GF-D8 (cell line): ENCODE measurements around the gene TBC1D10A.

Experiments used
- DNase-seq: peaks from one replicate; lab custom pipeline; 2025; lab: John Stamatoyannopoulos, UW

Gene TBC1D10A, protein sequence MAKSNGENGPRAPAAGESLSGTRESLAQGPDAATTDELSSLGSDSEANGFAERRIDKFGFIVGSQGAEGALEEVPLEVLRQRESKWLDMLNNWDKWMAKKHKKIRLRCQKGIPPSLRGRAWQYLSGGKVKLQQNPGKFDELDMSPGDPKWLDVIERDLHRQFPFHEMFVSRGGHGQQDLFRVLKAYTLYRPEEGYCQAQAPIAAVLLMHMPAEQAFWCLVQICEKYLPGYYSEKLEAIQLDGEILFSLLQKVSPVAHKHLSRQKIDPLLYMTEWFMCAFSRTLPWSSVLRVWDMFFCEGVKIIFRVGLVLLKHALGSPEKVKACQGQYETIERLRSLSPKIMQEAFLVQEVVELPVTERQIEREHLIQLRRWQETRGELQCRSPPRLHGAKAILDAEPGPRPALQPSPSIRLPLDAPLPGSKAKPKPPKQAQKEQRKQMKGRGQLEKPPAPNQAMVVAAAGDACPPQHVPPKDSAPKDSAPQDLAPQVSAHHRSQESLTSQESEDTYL

GRCh38 chr22:30326706-30327362, at the start of gene TBC1D10A:
TBC1D10A (minus strand) TSS chr22:30326941; CDS start chr22:30326881, 60 bp downstream.
- peak; percentile 74 for DNase-seq

GRCh38 chr22:30375312-30375849, 48.6 kb upstream of the TBC1D10A start:
- no peak for DNase-seq

DNA sequence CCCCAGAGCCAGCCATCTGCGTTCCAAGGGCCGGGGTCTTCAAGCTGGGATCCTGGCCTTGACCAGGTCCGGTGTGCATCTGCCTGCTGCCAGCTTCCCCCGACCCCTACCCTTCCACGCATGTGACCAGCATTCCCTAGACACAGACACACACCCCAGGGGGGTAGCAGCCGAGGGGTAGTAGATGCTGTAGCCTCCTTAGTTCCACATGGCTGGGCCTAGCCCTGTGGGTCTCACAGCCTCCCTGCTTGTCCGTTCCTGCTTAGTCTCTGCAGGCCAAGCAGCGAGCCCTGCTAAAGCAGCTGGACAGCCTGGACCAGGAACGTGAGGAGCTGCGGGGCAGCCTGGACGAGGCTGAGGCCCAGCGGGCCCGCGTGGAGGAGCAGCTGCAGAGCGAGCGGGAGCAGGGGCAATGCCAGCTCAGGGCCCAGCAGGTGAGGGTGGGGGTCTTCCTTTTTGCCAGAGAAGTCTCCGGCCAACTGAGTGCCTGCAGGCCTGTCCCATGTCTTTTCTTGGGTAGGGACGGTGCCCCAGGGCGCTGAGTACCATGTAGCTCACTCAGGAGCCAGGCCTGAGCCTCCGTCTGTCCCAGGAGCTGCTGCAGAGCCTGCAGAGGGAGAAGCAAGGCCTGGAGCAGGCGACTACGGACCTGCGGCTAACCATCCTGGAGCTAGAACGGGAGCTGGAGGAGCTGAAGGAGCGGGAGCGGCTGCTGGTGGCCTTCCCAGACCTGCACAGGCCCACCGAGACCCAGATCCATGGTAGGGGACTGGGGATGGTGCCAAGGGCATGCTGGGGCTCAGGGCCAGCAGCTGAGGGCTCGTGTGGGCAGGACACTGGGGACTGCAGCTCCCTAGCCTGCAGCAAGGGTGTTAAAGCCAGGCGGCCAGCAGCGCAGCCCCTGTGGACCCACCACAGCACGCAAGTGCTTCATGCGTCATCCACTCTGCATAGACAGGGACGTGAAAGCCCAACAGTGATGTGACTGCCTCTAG, 46.9 kb upstream of the TBC1D10A start:
- DNase-seq: no peak

GRCh38 chr22:30372915-30373314, 46.2 kb upstream of the TBC1D10A start:
- peak; percentile 83 for DNase-seq

- DNase-seq: no peak
Observed at GRCh38 chr22:30371981-30372380, 45.2 kb upstream of the TBC1D10A start.

- DNase-seq: no peak
Observed at GRCh38 chr22:30371321-30371720, 44.6 kb upstream of the TBC1D10A start.

DNA sequence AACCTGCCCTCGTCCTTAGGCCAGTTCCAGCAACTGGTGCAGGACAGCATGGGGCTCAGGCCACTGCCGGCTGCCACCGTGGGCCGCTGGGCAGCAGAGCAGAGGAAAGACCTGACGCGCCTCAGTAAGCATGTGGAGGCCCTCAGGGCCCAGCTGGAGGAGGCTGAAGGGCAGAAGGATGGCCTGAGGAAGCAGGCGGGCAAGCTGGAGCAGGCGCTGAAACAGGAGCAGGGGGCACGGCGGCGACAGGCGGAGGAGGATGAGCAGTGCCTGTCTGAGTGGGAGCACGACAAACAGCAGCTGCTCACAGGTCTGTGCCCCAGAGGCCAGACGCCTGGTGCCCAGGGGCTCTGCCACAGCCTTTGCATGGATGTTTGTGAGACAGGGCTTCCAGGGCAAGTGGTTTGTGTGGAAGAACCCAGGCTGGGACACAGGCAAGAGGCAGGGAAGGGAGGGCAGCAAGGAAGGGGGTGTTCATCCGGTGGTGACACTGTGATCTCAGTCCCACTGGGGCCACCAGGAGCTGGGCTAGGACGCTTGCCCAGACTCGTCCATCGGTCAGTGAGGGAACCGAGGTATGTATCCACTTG, 44.0 kb upstream of the TBC1D10A start:
- no peak for DNase-seq

- no peak for DNase-seq
Observed at GRCh38 chr22:30368420-30368819, 41.7 kb upstream of the TBC1D10A start.

- no peak for DNase-seq
Observed at GRCh38 chr22:30365891-30366290, 39.1 kb upstream of the TBC1D10A start.

GRCh38 chr22:30362651-30363281, 36.0 kb upstream of the TBC1D10A start:
- DNase-seq: no peak

GRCh38 chr22:30361916-30362650, 35.3 kb upstream of the TBC1D10A start:
- DNase-seq: no peak

DNA sequence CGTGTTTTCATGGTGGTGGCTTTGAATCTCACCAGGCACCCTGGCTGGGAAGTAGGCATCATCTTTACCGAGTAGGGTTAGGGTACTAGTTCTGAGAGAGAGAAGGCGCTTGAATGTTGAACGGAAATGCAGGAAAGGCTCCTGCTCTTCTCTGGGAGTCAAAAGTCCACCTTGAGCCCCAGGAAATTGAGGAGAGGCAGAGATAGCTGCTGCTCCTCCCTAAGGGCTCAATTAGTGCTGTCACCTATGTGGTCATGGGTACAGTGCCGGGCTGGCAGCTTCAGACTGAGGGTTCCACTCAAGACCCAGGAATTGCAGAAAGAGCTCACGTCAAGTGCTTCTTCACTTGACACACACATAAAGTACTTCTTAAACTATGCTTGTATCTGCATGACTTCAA, 31.8 kb upstream of the TBC1D10A start:
- DNase-seq: no peak

GRCh38 chr22:30357650-30358215, 31.0 kb upstream of the TBC1D10A start:
- DNase-seq: no peak

- no peak for DNase-seq
Observed at GRCh38 chr22:30357236-30357570, 30.5 kb upstream of the TBC1D10A start.

DNA sequence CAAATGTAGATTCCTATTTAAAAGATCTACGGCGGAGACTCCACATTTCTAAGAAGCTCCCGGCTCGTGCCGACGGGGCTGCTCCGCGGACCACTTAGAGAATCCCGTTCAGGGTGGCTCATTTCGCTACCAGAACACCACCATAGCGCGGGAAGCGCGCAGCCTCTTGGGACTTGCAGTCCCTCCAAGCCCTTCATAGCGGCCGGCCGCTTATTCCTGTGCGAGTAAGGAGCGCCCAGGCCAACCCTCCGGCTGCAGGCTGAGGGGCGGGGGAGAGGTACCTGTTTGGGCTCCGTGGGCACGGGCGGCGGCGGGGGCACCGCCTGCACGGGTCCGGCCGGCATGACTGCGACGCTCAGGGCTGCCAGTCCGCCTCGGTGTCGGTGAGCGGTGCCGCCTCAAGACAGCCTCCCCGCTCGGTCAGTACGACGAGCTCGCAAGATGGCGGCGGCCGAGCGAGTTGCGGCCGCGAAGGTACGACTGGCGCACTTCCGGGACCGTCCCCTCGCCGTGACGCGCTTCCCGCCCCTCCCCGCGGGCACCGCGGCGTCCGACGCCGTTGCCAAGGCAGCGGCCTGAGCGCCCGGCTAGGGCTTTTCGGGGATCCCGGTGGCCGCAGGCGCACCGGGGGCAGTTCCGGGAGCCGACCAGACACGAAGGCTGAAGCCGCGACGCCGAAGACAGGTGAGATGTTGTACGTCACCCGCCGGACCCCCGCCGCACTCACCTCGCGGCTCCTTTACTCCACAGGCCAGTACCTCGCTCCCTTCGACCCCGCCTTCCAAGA, 29.9 kb upstream of the TBC1D10A start, which contains the start of the genes CCDC157 and SF3A1:
TSS of gene CCDC157 (plus strand) at position 559 of the 787 bp plus-strand sequence. CDS start 8,994 bp downstream, outside the sequence.
TSS of gene SF3A1 (minus strand) at position 446 of the 787 bp plus-strand sequence. CDS start at position 344, 102 bp downstream.
- DNase-seq: peak; percentile 57

GRCh38 chr22:30354644-30355043, 27.9 kb upstream of the TBC1D10A start:
- no peak for DNase-seq

GRCh38 chr22:30351226-30351625, 24.5 kb upstream of the TBC1D10A start:
- no peak for DNase-seq

GRCh38 chr22:30348809-30349208, 22.1 kb upstream of the TBC1D10A start:
- DNase-seq: no peak

GRCh38 chr22:30348404-30348803, 21.7 kb upstream of the TBC1D10A start:
- no peak for DNase-seq
